Endometrial microvascular endothelial cells (primary cell): ENCODE results near the gene MEIKIN. TPM values are rescaled to one million over a fixed set of nuclear protein-coding genes. Genes with fewer than 3 reads are reported as not detected.

Source experiments
- total RNA-seq: library from RNA; depleted of rRNA; stranded (reverse); fragments of >200 nt; gene quantifications from one replicate; pipeline ENCODE4 v1.2.3, GENCODE V29; 2015; ENCODE audit errors: inconsistent ontology term

MEIKIN gene
- total RNA-seq, 1 donor from 2014 or later, result not detected

Other genes with a start within 250 kb of the MEIKIN start
- 21.8 TPM for gene FNIP1, start 148.6 kb downstream of the MEIKIN start, total RNA-seq
- not detected for gene ACSL6, start 66.0 kb upstream of the MEIKIN start, total RNA-seq
- not detected for gene IL3, start 115.0 kb upstream of the MEIKIN start, total RNA-seq
- gene CSF2, start 128.1 kb upstream of the MEIKIN start, total RNA-seq, result 2.9 TPM